Measurements from ENCODE around the gene ASB2. TPM values are rescaled to one million over a fixed set of nuclear protein-coding genes. Genes with fewer than 3 reads are reported as not detected.

Gene ASB2
- total and polyA plus RNA-seq, 2 of the 8 experiments (the other 6 are each of a cell fraction or from before 2014, with no cell fraction given): 1.0 to 2.1 TPM

DNA sequence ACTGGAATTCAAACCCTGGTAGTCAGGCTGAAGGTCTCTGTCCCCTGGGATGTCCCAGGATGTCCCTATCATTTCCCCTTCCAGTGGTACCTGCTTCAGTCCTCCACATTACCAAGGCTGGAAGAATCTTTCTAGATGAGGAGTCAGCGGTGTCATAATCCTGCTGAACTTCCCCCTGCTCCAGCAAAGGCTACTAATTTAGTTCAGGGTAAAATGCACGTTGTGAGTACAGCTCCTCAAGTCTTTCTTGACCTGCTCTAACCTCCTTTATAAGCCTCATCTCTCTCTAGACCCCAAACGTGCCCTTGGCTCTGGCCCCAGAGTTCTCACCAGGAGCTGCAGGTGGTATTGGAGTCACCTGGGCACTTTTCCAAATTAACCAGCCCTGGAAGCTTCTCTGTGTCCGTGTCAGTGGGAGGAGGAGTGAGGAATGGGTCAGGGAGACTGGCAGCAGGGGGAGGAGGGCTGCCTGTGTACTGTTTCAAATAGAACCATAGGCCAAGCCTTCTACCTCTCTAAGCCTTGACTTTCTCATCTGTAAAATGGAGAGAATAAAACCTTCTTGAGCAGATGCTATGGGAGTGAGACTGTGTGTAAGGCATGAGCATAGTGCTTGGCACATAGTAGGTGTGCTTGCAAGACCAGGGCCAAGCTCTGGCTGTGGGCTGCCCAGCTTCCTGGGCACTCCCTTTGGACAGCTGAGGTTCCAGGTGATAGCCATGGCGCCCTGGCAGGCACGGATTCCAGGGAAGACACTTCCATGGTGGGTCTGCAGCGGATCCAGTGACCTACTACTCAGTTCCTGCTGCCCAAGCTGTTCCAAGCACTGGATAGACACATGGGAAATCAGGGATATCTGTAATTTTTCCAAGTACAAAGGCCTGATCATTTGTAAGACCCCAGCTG, 24.5 kb downstream of the ASB2 start:
- POLR2A ChIA-PET (ENCODE audit: partially characterized antibody): interaction anchor here (1.5 kb wide), 1 partner anchor 18 kb away, joined by 4 read pairs; no protein-coding TSS in a partner anchor
- Histone ChIP-seq H3K79me1 (ENCODE audit: low read depth, low read length) (no peaks in the 10 kb centered on the region), H3K36me3 (ENCODE audit: control insufficient read depth in 2 of 4, insufficient read depth in 4 of 4, low read length in 3 of 4) (no peaks in the 10 kb centered on the region; a peak in 1 of 8 replicates), H4K5ac (ENCODE audit: insufficient read length, low read depth, low read length) (no peak overlapping the region), H3K79me2 (ENCODE audit: control insufficient read depth in 1 of 2, insufficient read depth in 2 of 2, low read length in 2 of 2) (no peaks in the 10 kb centered on the region), H4K8ac (ENCODE audit: extremely low read depth, insufficient read depth, low read length) (no peak overlapping the region), H3K23ac (ENCODE audit: insufficient read length) (no peak overlapping the region), H3K9ac (replicated peaks in 1 of 4; ENCODE audit: extremely low read depth in 1 of 4, low read depth in 3 of 4, low read length in 3 of 4) (no peak overlapping the region), H4K91ac (replicated peaks; ENCODE audit: insufficient read length, low read length) (no peak overlapping the region), H3K18ac (ENCODE audit: extremely low read depth, low read length) (no peak overlapping the region), H3K56ac (replicated peaks; ENCODE audit: insufficient read length, low read depth, low read length) (no peak overlapping the region), H3K27ac (ENCODE audit: low read depth, low read length) (no peak overlapping the region), H3K4ac (replicated peaks; ENCODE audit: insufficient read length, low read depth, low read length) (no peak overlapping the region), H2AFZ (ENCODE audit: low read length) (no peak overlapping the region), H2BK12ac (ENCODE audit: low read depth, low read length) (no peak overlapping the region), H2BK20ac (ENCODE audit: low read length) (no peak overlapping the region), H2BK15ac (ENCODE audit: low read length) (no peak overlapping the region), H3K14ac (ENCODE audit: insufficient read length) (no peak overlapping the region), H3K23me2 (ENCODE audit: low read depth, low read length) (no peaks in the 10 kb centered on the region), H3K4me2 (ENCODE audit: insufficient read depth in 1 of 2, low read depth in 2 of 2, low read length in 2 of 2) (no peak overlapping the region), H3K9me3 (ENCODE audit: insufficient read depth in 2 of 2, low read depth in 1 of 2, low read length in 1 of 2) (no peaks in the 10 kb centered on the region), H3K4me3 (ENCODE audit: extremely low read depth in 1 of 4, insufficient read depth in 2 of 4, low read depth in 3 of 4, low read length in 4 of 4) (no peak overlapping the region), H4K20me1 (replicated peaks in 1 of 2; ENCODE audit: control insufficient read depth in 1 of 2, insufficient read depth in 2 of 2, low read length in 2 of 2) (no peaks in the 10 kb centered on the region), H3K4me1 (replicated peaks in 1 of 4; ENCODE audit: control insufficient read depth in 3 of 4, insufficient read depth in 4 of 4, low read length in 3 of 4) (peaks cover 0 to 12% (median 4%) of the 10 kb centered on the region in 4 experiments; a peak in 3 of 7 replicates), H3K27me3 (replicated peaks in 1 of 4; ENCODE audit: control insufficient read depth in 3 of 4, extremely low read depth in 1 of 4, insufficient read depth in 3 of 4, low read length in 3 of 4) (no peaks in the 10 kb centered on the region), H2AK5ac (ENCODE audit: low read depth, low read length) (no peak overlapping the region; the same call in 1 of the 2 replicates), H2BK5ac (ENCODE audit: low read depth, low read length) (no peak overlapping the region), H2BK120ac (replicated peaks; ENCODE audit: low read depth, low read length) (no peak overlapping the region)
- CTCF ChIA-PET (ENCODE audit: partially characterized antibody): interaction anchor here (0.6 to 20.5 kb wide), 13 partner anchors 9 to 337 kb away, joined by 3 to 484 read pairs (median 4); partner anchors contain the start of genes ASB2 and CCDC197
- WGBS, 2 experiments (ENCODE audit: extremely low coverage in 1 of 2, insufficient coverage in 1 of 2, insufficient read length in 1 of 2, insufficient replicate concordance in 2 of 2, low coverage in 1 of 2, low lambda C conversion rate in 2 of 2, missing lambda C conversion rate in 1 of 2): 84% methylated on average over 7 of the region's 7 CpGs; no CpG with 5 or more reads in 1 of the 2 experiments
- DNase-seq (ENCODE audit: low read depth in 1 of 2, low spot score in 2 of 2): no peak
- no peak for FAIRE-seq
- TF ChIP-seq EP300 (IDR thresholded peaks at IDR 0.05; ENCODE audit: borderline replicate concordance in 1 of 2, low read depth in 2 of 2, low read length in 2 of 2): no peak
- no peak for TF ChIP-seq CEBPB (IDR thresholded peaks at IDR 0.05; ENCODE audit: low read depth, low read length)
- no peak for TF ChIP-seq FOSL1 (IDR thresholded peaks at IDR 0.05; ENCODE audit: insufficient read depth, low read depth, low read length)
- no peak for TF ChIP-seq TAF7 (optimal IDR thresholded peaks at IDR 0.05; ENCODE audit: borderline replicate concordance, low read depth, low read length)
- TF ChIP-seq NRF1 (IDR thresholded peaks at IDR 0.05; ENCODE audit: low read depth, low read length): no peak
- no peak for TF ChIP-seq TEAD4 (IDR thresholded peaks at IDR 0.05; ENCODE audit: low read depth, low read length)
- no peak for TF ChIP-seq GABPA (IDR thresholded peaks at IDR 0.05; ENCODE audit: borderline replicate concordance, insufficient read depth, low read length)
- TF ChIP-seq JUND (IDR thresholded peaks at IDR 0.05; ENCODE audit: low read length): no peak
- TF ChIP-seq SIX5 (IDR thresholded peaks at IDR 0.05; ENCODE audit: low read depth, low read length): no peak
- no peak for TF ChIP-seq CREB1 (IDR thresholded peaks at IDR 0.05)
